Gastroesophageal sphincter (tissue), 3 donors: ENCODE measurements around the gene SLC9A3.

ENCODE experiments used
- CTCF ChIP-seq, 4 experiments: fragments of 200-600 bp in 2 of 4; fragments of 450-650 bp in 2 of 4; sonication (generic) in 1 of 4; IDR thresholded peaks; one replicate each; pipeline ENCODE4 v1.5.1; 2017 to 2019; ENCODE audit warnings: antibody characterized with exemption in 4 of 4, mild to moderate bottlenecking in 2 of 4, moderate library complexity in 2 of 4
- EP300 ChIP-seq: sonication (generic); formaldehyde crosslinking; IDR thresholded peaks from one replicate; pipeline ENCODE4 v1.6.1; 2017; ENCODE audit warnings: antibody characterized with exemption, mild to moderate bottlenecking
- POLR2A ChIP-seq, 2 donors: fragments of 450-650 bp; IDR thresholded peaks; one replicate each; pipeline ENCODE4 v1.6.1; 2017; ENCODE audit warnings: antibody characterized with exemption in 2 of 2, mild to moderate bottlenecking in 2 of 2, moderate library complexity in 1 of 2

- TF ChIP-seq CTCF (IDR thresholded peaks at IDR 0.05): no peak
- no peak for TF ChIP-seq POLR2A (IDR thresholded peaks at IDR 0.05)
- no peak for TF ChIP-seq EP300
Measured at GRCh38 chr5:426392-426976, 97.8 kb downstream of the SLC9A3 start.
